Hematopoietic multipotent progenitor cell treated with erythropoietin and hydrocortisone succinate and interleukin-3 and kit ligand, for 8 days (in vitro differentiated cells): ENCODE data around the gene SNX21.

Source experiments
- DNase-seq: peaks from one replicate; pipeline ENCODE4 v3.0.0-alpha.2; 2015

Gene SNX21

GRCh38 chr20:45883100-45883469 lies 49.5 kb downstream of the SNX21 start:
- DNase-seq: no peak

GRCh38 chr20:45886590-45887345 lies 53.2 kb downstream of the SNX21 start:
- no peak for DNase-seq

DNA sequence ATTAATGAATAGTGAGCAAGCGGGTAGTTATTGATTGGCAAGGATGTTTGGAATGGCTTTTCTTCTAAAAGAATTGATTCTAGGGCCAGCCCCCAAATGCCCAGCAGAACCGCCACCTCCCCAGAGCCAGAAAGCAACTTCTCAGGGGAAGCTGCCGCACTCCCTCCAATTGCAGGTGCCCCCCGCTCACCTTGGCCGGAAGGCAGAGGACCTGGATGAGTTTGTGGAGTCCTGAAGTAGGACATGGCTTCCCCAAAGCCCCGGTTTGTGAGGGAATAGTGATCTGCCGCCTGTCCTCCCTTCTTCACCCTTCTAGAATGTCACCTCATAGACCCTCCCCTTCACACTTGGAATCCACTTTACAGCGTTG lies 53.7 kb downstream of the SNX21 start, which contains the start of gene SPATA25:
SPATA25 (minus strand) TSS at position 277 of the 370 bp plus-strand sequence; CDS start at position 245, 32 bp downstream.
- DNase-seq: no peak

DNA sequence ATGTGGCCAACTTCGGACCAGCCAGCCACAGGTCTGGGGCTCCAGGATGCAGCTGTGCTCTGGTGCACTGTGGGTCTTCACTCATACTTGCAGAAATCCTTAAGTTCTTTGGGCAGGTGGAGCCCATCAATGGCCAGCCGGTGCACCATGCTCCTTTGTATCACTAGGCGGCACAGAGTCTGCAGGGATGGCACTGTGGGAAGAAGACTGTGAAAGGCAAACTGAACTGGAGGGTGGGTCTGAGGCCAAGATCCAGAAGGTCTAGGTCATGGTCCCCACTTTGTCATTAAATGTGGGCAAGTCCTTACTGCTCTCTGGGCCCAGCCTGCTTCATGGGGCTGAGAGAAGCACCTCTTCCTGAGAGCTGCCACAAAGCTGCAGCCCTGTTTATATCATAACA lies 55.1 kb downstream of the SNX21 start:
- DNase-seq: no peak

DNA sequence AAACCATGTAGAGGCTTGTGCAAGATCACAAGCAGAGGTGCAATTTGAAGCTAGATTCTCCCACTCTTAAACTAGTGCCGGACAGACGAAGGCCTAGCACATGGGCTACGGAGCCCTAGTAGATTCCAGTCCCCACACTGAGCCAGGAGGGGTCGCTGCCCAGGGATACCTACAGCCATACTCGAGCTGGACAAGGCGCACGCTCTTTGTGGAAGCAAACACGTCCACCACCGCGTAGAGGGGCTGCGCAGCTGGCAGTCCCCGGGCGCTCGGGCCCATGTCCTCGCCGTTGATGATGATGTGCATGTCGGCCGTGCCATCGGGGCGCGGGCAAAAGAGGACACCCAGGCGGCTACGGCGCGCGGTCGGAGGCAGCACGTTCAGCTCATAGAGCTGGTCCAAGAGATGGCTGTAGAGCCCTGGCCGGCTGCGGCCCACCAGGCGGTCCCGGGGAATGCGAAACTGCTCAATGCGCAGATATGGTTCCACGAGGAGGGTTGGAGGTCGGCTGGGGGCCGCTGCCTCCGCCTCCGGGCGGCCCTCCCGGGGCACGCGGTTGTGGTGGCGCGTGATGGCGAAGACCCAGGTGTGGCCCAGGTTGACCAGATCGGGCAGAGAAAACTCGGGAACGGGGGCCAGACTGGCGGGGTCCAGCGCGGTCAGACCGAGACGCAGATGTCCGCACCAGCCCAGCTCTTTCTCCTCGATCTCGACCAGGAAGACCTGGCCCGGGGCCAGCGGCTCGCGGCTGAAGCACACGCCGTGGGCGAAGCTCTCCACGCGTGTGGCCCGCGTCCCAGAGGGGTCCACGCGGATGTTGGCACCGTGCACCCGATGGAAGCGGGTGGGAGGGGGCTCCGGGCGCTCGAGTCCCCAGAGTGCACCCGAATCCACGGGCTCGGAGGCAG lies 56.7 kb downstream of the SNX21 start:
- DNase-seq: peak; percentile 84

GRCh38 chr20:45890985-45891983 lies 57.7 kb downstream of the SNX21 start, which contains the start of the genes CTSA and NEURL2:
TSS of gene CTSA (plus strand) at chr20:45891335. CDS start at chr20:45891569, 234 bp downstream.
TSS of gene NEURL2 (minus strand) at chr20:45891208. CDS start at chr20:45890991, 217 bp downstream.
- DNase-seq: peak; percentile 90

GRCh38 chr20:45892049-45892825 lies 58.6 kb downstream of the SNX21 start:
- peak; percentile 51 for DNase-seq
